OCI-LY7 (cell line): Measurements from ENCODE around the gene IL17D. TPM values are rescaled to one million over a fixed set of nuclear protein-coding genes. Genes with fewer than 3 reads are reported as not detected.

Experiments
- BruUV-seq: library from RNA; stranded (reverse); fragments of 400-500 nt; replicated peaks from 2 replicates; lab custom pipeline; 2021; lab: Mats Ljungman, UMichigan
- CTCF ChIA-PET: fragments of 300-600 bp; sonication (Branson Sonifier 250); formaldehyde crosslinking; loops from one replicate; lab custom pipeline; 2022; ENCODE audit warnings: antibody characterized with exemption; ENCODE audit not compliant: unreplicated experiment; lab: Charles Lee
- POLR2A ChIA-PET: fragments of 300-600 bp; sonication (Branson Sonifier 250); formaldehyde crosslinking; loops from one replicate; lab custom pipeline; 2022; ENCODE audit warnings: antibody characterized with exemption; lab: Charles Lee
- DNase-seq: peaks from one replicate; pipeline ENCODE4 v3.0.0-alpha.2; 2015; ENCODE audit warnings: low spot score
- H2AFZ ChIP-seq: fragments of 200-600 bp; sonication (generic), shearing (Covaris generic); 2 replicates; pipeline ENCODE4 v1.6.1; 2014; ENCODE audit warnings: mild to moderate bottlenecking, antibody characterized with exemption, low read length, moderate library complexity
- H3K27ac ChIP-seq: fragments of 200-600 bp; sonication (generic); 2 replicates; pipeline ENCODE4 v1.5.1; 2014; ENCODE audit warnings: mixed run types, low read depth, mild to moderate bottlenecking, moderate library complexity, low read length, inconsistent platforms; ENCODE audit not compliant: poor library complexity, severe bottlenecking
- H3K36me3 ChIP-seq: fragments of 200-600 bp; sonication (generic); 2 replicates; pipeline ENCODE4 v1.6.1; 2014; ENCODE audit warnings: mild to moderate bottlenecking, antibody characterized with exemption, low read length, moderate library complexity, mixed read lengths; ENCODE audit not compliant: insufficient read depth
- H3K4me1 ChIP-seq: fragments of 200-600 bp; sonication (generic); 2 replicates; pipeline ENCODE4 v1.5.1; 2014; ENCODE audit warnings: mild to moderate bottlenecking, low read length; ENCODE audit not compliant: insufficient read depth, poor library complexity, severe bottlenecking
- H3K4me2 ChIP-seq: fragments of 200-600 bp; sonication (generic); 2 replicates; pipeline ENCODE4 v1.6.1; 2014; ENCODE audit warnings: mild to moderate bottlenecking, low read length
- H3K4me3 ChIP-seq: fragments of 200-600 bp; sonication (generic); 2 replicates; pipeline ENCODE4 v1.5.1; 2014; ENCODE audit warnings: mild to moderate bottlenecking, low read depth, low read length; ENCODE audit not compliant: poor library complexity, severe bottlenecking
- H3K79me2 ChIP-seq: fragments of 200-600 bp; sonication (generic); 2 replicates; pipeline ENCODE4 v1.6.1; 2016; ENCODE audit warnings: low read depth, mild to moderate bottlenecking, low read length, moderate library complexity, mixed read lengths; ENCODE audit not compliant: insufficient read depth
- H3K9me2 ChIP-seq: fragments of 200-600 bp; sonication (generic); 2 replicates; pipeline ENCODE4 v1.6.1; 2016; ENCODE audit warnings: mild to moderate bottlenecking, low read length, mixed read lengths; ENCODE audit not compliant: insufficient read depth
- H3K9me3 ChIP-seq: fragments of 200-600 bp; sonication (generic); 2 replicates; pipeline ENCODE4 v1.6.1; 2014; ENCODE audit warnings: mild to moderate bottlenecking, mixed run types, low read length, mixed read lengths
- H4K20me1 ChIP-seq: fragments of 200-600 bp; sonication (generic); 2 replicates; pipeline ENCODE4 v1.6.1; 2014; ENCODE audit warnings: mild to moderate bottlenecking, antibody characterized with exemption, low read length, moderate library complexity, mixed read lengths; ENCODE audit not compliant: insufficient read depth
- EZH2phosphoT487 ChIP-seq: fragments of 200-600 bp; sonication (generic); IDR thresholded peaks from 2 replicates; pipeline ENCODE4 v1.6.1; 2018; ENCODE audit warnings: low read depth, borderline replicate concordance, mild to moderate bottlenecking, mixed run types, antibody characterized with exemption, low read length, moderate library complexity, mixed read lengths
- intact Hi-C: fragments of 100-400 bp; cut with micrococcal nuclease; formaldehyde crosslinking; loops from one replicate; pipeline ENCODE4 v1.10.0; 2022; ENCODE audit not compliant: unreplicated experiment
- total RNA-seq, 2 experiments: library from RNA; depleted of rRNA in 1 of 2; stranded (reverse); fragments of >200 nt in 1 of 2; shearing (Covaris generic) in 1 of 2; gene quantifications; 2 replicates each; pipeline ENCODE4 v1.2.3, GENCODE V29; 2014 to 2022
- TF ChIP-seq, protein P1 (sequence below): fragments of 200-600 bp; sonication (generic); conservative IDR thresholded peaks from 2 replicates; pipeline ENCODE4 v1.5.1; 2014; ENCODE audit warnings: mild to moderate bottlenecking, antibody characterized with exemption, low read length, moderate library complexity, mixed read lengths

Gene IL17D
- total RNA-seq, 2 experiments from 2014 or later: 0.51 to 1.1 TPM

DNA sequence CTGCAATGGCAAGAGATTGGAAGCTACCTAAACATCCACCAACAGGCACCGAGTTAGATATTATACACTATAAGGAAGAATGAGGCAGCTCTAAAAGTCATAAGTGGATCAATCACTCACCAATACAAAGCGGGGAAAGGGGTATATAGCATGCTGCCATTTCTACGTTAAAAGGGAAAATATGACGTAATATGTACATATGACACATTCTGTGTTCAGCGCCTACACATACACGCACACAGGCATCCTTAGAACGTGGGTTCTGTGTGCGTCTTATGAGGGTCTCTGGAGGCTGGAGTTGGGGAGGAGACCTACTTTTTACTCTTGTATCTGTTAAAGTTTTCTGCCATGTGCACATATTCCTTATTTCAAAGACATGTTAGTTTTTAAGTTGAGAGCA, 5.9 kb downstream of the IL17D start:
- H3K4me2 ChIP-seq: no peak overlapping the region
- POLR2A ChIA-PET: no interaction called here

DNA sequence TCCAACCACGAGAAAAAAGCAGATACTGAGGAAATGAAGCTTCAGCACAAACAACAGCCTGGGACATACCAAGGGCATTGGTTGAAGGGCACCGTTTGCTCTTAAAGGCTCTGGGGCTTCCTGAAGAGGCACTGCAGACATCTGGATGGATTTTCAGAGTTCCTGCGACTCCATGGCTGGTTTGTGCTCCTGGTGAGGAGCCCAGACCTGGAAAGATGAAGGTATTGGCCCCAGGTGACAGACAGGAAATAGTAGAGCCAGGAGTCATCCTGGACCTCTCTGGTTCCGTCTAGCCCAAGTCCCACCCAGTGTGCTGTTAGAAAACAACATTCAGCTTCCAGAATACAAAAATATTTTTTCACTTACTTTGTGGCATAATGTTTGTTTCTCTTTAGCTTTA, 6.3 kb downstream of the IL17D start:
- CTCF ChIA-PET: no interaction called here
- intact Hi-C loops: loop anchor here (10.0 kb wide), 1 partner anchor 195 kb away; the partner anchor contains the start of gene XPO4

More for the DNA sequence above, 5.9 kb downstream of the IL17D start:
- Histone ChIP-seq H3K4me3 (no peak overlapping the region), H3K27ac (no peak overlapping the region), H3K9me3 (no peaks in the 10 kb centered on the region), H4K20me1 (no peaks in the 10 kb centered on the region), H3K9me2 (no peaks in the 10 kb centered on the region), H3K4me1 (no peaks in the 10 kb centered on the region), H2AFZ (no peak overlapping the region), H3K36me3 (no peaks in the 10 kb centered on the region), H3K79me2 (no peaks in the 10 kb centered on the region)
- CTCF ChIA-PET: no interaction called here
- no peak for DNase-seq
- no TSS peak for BruUV-seq
- intact Hi-C loops: loop anchor here (10.0 kb wide), 1 partner anchor 195 kb away; the partner anchor contains the start of gene XPO4
- no peak for TF ChIP-seq EZH2phosphoT487
- TF ChIP-seq, protein P1, sequence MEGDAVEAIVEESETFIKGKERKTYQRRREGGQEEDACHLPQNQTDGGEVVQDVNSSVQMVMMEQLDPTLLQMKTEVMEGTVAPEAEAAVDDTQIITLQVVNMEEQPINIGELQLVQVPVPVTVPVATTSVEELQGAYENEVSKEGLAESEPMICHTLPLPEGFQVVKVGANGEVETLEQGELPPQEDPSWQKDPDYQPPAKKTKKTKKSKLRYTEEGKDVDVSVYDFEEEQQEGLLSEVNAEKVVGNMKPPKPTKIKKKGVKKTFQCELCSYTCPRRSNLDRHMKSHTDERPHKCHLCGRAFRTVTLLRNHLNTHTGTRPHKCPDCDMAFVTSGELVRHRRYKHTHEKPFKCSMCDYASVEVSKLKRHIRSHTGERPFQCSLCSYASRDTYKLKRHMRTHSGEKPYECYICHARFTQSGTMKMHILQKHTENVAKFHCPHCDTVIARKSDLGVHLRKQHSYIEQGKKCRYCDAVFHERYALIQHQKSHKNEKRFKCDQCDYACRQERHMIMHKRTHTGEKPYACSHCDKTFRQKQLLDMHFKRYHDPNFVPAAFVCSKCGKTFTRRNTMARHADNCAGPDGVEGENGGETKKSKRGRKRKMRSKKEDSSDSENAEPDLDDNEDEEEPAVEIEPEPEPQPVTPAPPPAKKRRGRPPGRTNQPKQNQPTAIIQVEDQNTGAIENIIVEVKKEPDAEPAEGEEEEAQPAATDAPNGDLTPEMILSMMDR: no peak

More for the DNA sequence above, 6.3 kb downstream of the IL17D start:
- Histone ChIP-seq H3K4me1 (no peaks in the 10 kb centered on the region), H3K4me3 (no peak overlapping the region), H3K36me3 (no peaks in the 10 kb centered on the region), H4K20me1 (no peaks in the 10 kb centered on the region), H2AFZ (no peak overlapping the region), H3K9me2 (no peaks in the 10 kb centered on the region), H3K4me2 (no peak overlapping the region), H3K79me2 (no peaks in the 10 kb centered on the region), H3K27ac (no peak overlapping the region), H3K9me3 (no peaks in the 10 kb centered on the region)
- TF ChIP-seq, protein P1: no peak
- no peak for TF ChIP-seq EZH2phosphoT487
- POLR2A ChIA-PET: interaction anchor here (0.7 kb wide), 1 partner anchor 40 kb away, joined by 6 read pairs; no protein-coding TSS in a partner anchor
- no TSS peak for BruUV-seq
- no peak for DNase-seq
